Measurements from ENCODE around the gene BMPR1A.

BMPR1A gene

GRCh38 chr10:86756511-86757112 is at the start of gene BMPR1A:
BMPR1A (plus strand) TSS chr10:86756619; CDS start chr10:86876019, 119,400 bp downstream.
- DNase-seq: no peak

- DNase-seq: no peak
These were observed 49.4 kb upstream of the BMPR1A start for GRCh38 chr10:86706977-86707376.

GRCh38 chr10:86707505-86707904 is 48.9 kb upstream of the BMPR1A start:
- DNase-seq: no peak

GRCh38 chr10:86708068-86708782 is 48.2 kb upstream of the BMPR1A start:
- DNase-seq: no peak

GRCh38 chr10:86708783-86709380 is 47.5 kb upstream of the BMPR1A start:
- DNase-seq: no peak

- DNase-seq: no peak
These were observed 46.8 kb upstream of the BMPR1A start for GRCh38 chr10:86709396-86710185.

GRCh38 chr10:86710987-86711512 is 45.4 kb upstream of the BMPR1A start:
- DNase-seq: peak; percentile 72

- DNase-seq: no peak
These were observed 44.7 kb upstream of the BMPR1A start for GRCh38 chr10:86711513-86712316.

GRCh38 chr10:86712317-86712707 is 44.1 kb upstream of the BMPR1A start:
- DNase-seq: no peak

- no peak for DNase-seq
These were observed 41.1 kb upstream of the BMPR1A start for GRCh38 chr10:86715156-86715795.

GRCh38 chr10:86715836-86716235 is 40.6 kb upstream of the BMPR1A start:
- DNase-seq: no peak

GRCh38 chr10:86716466-86716865 is 40.0 kb upstream of the BMPR1A start:
- no peak for DNase-seq

- DNase-seq: no peak
These were observed 37.9 kb upstream of the BMPR1A start for GRCh38 chr10:86718556-86718955.

- no peak for DNase-seq
These were observed 35.2 kb upstream of the BMPR1A start for GRCh38 chr10:86721232-86721631.

- no peak for DNase-seq
These were observed 33.4 kb upstream of the BMPR1A start for GRCh38 chr10:86723009-86723408.

GRCh38 chr10:86724445-86724844 is 32.0 kb upstream of the BMPR1A start:
- no peak for DNase-seq

- no peak for DNase-seq
These were observed 30.3 kb upstream of the BMPR1A start for GRCh38 chr10:86725980-86726676.

- DNase-seq: no peak
These were observed 29.8 kb upstream of the BMPR1A start for GRCh38 chr10:86726677-86726999.

GRCh38 chr10:86727470-86727869 is 28.9 kb upstream of the BMPR1A start:
- DNase-seq: no peak

GRCh38 chr10:86728056-86728455 is 28.4 kb upstream of the BMPR1A start:
- no peak for DNase-seq

- no peak for DNase-seq
These were observed 26.7 kb upstream of the BMPR1A start for GRCh38 chr10:86729677-86730076.
